Measurements from ENCODE around the gene LIMK1.
"Not testable (repeated sequence)": the region's sequence is repeated elsewhere in the genome, so short reads cannot be mapped to it uniquely, and the experiment has no call there.

LIMK1 gene

DNA sequence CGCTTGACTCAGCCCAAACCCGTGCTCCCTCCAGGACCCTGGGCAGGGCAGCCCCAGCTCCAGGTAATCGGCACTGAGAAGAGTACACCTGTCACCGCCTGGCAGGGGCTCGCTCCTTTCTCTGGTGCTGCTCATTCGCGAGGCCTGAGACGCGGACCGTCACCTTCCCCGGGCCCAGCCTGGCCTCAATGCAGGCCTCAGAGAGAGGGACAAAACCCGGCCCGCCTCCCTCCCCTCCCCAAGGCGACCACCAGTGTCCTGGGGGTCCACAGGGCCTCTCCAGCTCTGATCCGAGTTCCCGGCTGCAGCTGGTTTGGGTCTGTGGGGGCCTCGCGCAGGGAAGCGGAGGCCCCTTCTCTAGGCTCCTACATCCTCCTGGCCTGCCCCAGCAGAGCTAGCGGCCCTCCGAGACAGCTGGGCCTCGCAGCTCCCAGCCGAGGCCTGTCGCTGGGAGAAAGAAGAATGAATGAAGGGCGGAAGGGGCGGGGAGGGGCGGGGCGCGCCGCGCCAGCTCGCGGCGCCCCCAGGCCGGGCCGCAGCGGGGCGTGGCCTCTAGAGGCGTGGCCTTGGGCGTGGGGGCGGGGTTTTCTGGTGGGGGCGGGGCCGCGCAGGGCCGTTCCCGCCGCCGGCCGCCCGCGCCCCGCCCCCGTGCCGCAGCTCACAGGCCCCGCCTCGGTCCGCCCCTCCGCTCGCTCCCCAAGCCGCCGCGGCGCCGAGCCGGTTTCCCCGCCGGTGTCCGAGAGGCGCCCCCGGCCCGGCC lies at the start of gene LIMK1:
Gene LIMK1, plus strand, starts transcription at position 688 of the 760 bp plus-strand sequence. CDS start 187 bp downstream, outside the sequence.
- peak; percentile 94 for DNase-seq

DNA sequence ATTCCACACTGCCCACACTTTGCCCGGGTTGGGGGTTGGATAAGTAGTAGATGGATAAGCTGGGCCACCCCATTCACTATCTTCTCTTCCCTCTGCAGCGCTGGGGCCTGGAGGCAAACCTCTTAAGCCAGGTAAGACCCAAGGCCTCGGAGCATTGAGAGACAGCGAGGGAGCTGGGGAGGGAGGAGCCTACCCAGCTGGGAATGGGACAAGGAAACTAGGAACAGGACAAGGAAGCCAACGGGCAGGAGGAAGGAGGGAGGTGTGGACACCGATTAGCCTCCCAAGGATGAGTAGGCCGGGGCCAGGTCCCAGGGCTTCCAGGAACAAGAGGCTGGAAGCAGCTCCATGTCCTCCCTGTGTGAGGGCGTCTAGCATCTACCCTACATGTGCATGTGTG lies 46.0 kb upstream of the LIMK1 start:
- DNase-seq, result no peak

DNA sequence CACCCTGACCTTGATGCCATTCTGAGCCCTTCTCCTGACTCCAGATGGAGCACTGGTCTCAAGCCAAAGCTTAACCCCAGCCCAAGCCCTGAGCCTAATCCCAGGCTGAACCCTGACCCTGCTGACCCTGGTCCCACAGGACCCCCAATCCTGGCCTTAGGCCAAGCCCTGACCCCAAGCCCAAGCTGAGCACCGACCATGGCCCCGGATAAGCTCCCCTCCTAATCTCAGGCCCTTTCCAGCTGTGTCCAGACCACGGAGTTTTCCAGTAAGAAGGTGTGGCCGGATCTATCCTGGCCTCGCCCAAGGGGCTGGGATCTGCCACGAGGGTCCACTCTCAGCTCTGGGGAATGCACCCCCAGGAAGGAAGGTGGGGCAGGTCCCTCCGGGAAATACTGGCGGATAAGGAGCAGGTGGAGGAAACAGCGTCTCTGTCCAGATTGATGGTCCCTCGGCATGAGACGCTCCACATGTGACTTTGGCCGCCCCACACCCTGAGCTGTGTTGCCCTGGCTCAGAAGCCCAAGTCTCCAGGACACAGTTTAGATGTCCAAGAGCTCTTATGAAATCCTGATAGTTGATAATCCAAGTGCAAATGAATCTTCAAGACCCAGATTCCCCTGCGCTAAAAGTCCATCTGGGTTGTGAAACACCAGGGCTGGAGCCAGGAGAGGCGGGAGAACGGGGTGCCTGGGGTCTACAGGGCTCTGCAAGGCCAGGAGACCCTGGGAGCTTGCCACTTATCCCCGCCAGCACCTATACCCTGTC lies 45.2 kb upstream of the LIMK1 start:
- no peak for DNase-seq

DNA sequence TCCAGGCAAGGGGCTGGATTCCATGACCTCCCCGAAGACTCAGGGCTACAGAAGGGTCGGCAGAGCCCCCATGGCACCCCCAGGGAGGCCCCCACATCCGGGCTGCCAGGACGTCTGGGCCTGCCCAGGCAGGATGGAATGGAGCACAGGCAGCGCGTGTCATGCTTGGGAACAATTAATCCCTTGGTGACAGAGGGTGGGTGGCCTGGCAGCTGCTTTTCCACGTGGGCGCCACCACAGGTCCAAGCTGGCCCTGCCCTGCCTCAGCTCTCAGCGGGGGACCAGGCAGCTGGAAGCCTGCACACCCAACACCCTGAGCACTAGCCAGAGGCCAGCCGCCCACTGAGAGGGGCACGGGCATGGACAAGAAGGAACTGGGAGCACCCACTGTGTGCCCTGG lies 44.3 kb upstream of the LIMK1 start:
- no peak for DNase-seq

DNA sequence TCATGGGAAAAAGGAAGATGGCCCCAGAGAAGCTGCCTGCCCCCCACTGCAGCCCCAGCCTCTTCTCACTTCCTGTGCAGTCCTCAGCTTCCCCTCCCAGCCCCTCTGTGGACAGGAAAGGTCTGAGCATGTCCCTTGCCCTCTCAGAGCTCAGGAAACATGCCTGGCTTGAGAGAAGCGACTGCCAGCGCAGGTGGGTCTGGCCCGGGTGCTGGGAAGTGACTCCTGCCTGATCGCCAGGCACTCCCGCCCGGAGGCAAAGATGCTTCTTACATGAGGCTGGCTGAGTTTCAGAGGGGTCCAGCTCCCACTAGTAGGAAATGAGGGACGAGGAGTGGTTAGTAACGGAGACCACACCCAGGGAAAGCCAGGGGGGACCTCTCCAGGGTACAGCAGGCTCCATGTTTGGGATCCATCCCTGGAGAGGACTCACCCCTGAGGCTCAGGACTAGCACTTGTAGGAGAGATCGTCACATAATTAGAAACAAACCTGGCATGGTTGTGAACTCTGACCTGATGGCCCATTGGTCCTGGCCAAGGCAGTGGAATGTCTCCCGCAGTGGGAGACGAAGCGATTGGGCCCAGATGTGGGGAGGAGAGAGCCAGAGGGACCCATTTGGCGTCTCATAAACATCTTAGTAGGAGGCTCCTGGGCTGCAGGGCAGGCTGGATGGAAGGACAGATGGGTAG lies 43.4 kb upstream of the LIMK1 start:
- no peak for DNase-seq

DNA sequence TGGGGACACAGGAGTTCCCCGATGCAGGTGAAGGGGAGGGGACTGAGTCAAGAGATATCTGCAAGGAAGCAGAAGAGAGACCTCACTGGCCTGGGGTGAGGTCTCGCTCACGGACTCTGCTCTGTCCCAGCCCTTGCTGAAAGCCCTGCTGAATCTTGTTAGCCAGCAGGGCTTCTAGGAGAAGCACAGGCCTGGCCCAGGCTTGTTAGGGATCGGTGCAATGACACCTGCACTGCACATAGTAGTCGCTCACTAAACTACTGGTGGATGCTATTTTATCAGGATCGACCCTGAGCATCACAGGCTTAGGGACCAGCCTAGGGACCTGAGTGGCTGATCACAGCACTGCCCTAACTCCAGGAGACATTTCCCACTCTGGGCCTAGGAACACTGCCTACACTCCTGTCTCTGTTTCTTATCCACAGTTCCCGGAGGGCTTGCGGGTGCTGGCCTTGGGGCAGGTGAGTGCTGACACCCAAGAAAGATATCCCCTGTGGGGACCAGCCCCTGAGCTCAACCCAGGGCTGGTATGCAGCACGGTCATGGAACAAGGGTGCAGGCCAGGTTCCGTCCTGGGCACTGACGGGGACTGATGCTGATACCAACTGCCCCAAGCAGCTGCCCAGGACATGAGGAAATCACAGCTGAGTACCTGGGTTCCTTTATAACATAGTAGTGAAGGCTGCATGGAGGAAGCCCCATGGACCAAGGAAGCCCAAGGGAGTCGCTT lies 42.6 kb upstream of the LIMK1 start:
- DNase-seq, result no peak

DNA sequence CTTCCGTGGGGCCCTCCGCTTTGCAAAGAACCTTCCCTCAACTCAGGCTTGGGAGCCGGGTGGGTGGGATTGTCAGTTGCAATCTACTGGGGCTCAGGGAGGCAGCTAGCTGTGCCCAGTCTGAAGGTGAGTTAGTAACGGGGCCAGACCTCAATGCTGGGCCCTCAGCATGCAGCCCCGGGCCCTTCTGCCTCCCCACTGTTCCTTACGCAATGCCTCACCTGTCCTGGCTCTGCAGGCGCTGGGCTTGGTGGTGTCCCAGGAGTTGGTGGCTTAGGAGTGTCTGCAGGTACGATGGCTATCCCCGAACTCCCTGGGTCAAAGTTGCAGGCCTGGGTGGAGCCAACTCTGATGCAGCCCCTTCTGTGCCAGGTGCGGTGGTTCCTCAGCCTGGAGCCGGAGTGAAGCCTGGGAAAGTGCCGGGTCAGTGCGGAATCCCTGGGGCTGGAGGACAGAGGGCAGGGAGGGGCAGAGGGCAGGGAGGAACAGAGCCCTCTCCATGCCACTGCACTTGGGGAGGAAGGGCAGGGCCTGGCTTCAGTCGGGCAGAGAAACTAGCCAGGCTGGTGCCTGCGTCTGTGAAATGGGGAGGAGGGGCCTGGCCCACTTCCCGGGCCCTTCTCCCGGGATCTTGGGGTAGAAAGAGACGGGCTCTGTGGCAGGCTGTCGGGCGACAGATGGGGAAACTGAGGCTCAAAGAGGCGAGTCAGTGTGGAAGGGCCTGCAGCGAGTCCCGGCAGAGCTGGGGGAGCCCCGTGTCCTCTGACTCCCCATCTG lies 40.7 kb upstream of the LIMK1 start:
- DNase-seq, result no peak

DNA sequence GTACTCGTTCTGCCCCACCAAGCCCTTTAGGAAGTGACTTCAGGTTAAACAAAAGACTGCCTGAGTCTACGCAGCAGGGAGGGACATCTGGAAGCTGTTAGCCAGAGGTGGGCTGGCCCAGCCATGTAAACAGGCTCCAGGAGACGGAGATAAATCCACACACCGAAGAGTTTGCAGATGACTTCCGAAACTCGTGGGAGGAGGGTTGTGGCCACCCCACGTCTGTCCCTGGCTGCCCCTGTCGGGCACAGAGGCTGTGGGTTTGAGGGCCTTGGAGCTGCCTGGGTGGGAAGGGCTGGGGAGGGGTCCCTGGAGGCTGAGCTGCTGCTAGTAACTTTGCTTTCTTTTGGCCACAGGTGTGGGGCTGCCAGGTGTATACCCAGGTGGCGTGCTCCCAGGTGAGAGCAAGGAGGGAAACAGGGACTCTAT lies 40.1 kb upstream of the LIMK1 start:
- no peak for DNase-seq

DNA sequence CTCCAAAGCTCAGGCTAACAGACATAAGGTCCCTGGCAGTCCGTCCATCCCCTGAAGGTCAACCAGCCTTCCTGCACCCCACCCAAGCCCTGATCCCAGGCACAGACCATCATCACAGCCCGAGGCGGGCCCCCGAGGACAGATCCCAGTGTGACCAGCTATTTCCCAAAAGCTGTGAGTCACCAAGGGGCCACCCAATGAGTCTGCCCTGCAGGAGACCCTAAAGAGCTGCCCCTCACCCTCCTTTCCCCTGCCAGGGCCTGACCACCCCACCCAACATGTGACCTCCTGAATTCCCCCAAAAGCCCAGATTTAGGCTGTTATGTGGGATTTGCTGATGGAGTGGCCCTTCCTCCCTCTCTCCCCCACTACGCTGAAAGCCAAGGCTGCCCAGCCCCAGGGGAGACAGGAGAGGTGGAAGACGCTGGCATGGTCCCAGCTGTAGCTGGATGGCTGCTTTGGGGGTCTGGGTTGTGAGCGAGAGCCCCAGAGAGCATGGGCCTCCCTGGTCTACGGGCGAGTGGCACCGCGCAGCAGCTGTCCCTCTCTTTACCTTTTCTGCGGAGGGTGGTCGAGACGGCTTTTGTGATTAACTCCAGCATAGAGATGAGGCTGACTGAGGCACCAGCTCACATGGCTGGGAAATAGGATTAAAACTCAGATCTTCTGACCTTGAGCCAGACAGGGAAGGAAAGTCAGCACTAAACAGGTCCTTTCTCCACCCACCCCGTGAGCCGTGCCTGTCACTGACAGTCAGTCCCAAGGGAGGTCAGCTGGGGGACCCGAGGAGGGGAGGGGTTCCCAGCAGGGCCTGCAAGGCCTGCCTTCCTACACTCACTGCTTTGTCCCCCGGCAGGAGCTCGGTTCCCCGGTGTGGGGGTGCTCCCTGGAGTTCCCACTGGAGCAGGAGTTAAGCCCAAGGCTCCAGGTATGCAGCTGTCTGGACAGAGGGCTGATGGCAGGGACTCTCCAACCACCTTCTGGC lies 38.9 kb upstream of the LIMK1 start:
- no peak for DNase-seq

DNA sequence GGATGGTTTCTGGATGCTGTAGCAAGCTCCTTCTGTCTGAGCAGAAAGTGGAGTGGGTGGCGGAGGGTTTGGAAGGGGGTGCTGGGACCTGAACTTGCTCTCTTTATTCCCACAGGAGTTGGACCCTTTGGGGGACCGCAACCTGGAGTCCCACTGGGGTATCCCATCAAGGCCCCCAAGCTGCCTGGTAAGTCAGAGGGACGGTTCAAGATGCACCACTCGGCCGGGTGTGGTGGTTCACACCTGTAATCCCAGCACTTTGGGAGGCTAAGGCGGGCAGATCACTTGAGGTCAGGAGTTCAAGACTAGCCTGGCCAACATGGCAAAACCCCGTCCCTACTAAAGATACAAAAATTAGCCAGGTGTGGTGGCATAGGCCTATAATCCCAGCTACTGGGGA lies 37.0 kb upstream of the LIMK1 start:
- not testable (repeated sequence) for DNase-seq

DNA sequence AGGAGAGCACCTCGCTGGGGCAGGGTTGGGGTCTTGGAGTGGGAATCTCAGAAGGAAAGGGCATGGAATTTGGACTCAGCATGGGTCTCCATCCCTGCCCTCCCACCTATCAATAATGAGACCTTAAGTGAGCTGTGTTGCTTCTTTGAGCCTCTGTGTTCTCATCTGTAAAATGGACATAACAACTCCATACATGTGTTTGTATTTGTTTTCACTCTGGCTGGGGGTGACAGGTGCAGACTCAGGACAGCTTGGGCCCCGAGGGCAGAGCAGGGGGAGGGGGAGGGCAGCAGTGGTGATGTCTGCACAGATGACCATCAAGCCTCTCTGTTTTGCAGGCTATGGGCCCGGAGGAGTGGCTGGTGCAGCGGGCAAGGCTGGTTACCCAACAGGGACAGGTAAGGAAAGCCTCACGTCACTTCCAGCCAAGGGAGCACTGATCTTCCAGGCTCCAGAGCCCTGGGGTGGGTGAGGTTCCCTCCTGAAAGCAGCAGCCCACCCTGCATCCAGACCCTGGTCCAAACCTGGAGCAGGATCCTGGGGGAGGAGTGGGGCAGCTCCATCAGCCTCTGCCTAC lies 35.7 kb upstream of the LIMK1 start:
- DNase-seq, result no peak

DNA sequence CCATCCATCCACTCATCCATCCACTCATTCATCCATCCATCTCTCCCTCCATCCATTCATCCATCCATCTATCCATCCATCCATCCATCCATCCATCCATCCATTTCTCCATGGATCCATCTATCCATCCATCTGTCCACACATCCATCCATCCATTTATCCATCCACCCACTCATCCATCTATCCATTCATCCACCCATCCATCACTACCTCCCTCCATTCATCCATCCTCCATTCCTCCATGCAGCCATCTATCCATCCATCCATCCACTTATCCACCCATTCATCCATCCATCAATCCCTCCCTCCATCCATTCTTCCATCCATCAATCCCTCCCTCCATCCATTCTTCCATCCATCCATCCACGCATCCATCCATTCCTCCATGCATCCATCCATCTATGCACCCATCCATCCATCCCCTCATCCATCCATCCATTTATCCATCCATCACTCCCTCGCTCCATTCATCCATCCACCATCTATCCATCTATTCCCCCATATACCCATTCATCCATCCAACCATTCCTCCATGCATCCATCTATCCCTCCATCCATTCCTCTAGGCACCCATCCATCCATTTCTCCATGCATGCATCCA lies 34.5 kb upstream of the LIMK1 start:
- no peak for DNase-seq

DNA sequence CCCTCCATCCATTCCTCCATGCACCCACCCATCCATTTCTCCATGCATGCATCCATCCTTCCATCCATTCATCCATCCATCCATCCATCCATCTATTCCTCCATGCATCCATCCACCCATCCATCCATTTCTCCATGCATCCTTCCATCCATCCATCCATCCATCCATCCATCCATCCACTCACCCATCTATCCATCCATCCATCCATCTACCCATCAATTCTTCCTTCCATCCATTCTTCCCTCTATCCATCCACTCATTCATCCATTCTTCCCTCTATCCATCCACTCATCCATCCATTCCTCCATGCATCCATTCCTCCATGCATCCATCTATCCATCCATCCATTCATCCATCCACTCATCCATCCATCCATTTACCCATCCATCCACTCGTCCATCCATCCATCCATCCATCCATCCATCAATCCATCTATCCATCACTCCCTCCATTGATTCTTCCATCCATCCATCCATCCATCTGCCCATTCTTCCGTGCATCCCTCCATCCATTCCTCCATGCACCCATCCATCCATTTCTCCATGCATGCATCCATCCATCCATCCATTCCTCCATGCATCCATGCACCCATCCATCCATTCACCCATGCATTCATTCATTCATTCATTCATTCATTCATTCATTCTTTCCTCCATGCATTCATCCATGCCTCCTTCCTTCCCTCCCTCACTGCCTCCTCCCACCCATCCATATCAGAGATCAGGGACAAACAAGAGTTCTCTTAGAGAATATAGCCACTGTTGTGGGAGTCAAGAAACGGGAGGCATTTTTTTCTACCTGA lies 33.4 kb upstream of the LIMK1 start:
- no peak for DNase-seq

DNA sequence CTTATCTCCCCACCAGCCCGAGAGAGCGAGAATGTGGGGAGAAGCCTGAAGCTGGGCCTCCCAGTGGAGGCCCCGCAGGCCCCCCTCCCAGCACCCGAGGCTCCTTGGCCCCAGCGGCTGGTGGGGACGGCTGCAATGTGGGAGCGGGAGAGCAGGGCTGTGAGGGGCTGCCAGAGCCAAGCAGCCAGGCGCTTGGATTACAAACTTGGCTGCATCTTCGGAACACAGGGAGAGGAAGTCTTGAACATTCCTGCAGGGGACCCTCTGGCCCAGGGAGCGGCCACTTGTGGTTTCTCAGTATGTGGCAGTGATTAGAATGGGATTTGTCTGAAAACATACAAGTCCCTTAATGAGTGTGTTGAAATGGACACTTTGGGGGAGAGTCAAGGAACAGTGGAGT lies 32.4 kb upstream of the LIMK1 start:
- no peak for DNase-seq

DNA sequence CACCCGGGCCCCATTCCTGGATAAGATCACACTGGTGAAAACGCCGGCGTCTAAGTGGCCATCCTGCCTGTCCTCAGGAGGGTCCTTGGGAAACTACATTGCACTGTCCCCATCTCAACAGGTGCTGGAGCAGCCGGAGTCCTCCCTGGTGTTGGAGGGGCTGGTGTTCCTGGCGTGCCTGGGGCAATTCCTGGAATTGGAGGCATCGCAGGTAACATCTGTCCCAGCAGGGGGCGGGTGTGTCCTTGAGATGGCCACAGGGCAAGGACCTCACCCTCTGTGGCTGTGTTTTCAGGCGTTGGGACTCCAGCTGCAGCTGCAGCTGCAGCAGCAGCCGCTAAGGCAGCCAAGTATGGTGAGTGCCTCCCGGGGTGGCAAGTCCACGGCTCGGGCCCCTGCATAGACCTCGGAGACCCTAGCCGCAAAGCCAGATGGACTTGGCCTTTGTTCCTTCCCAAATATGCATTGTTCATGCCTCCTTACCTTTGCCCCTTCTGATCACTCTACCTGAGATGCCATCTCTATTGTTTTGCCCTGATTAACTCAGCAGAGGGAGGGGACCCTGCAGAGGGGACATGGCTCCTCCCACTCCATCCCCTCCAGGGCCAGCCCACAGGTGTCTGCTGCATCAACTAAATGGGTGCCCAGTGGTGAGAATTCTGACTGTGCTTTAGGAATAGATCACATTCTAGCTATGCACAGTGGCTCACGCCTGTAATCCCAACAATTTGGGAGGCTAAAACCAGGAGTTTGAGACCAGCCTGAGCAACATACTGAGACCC lies 31.8 kb upstream of the LIMK1 start:
- DNase-seq, result peak; percentile 27

DNA sequence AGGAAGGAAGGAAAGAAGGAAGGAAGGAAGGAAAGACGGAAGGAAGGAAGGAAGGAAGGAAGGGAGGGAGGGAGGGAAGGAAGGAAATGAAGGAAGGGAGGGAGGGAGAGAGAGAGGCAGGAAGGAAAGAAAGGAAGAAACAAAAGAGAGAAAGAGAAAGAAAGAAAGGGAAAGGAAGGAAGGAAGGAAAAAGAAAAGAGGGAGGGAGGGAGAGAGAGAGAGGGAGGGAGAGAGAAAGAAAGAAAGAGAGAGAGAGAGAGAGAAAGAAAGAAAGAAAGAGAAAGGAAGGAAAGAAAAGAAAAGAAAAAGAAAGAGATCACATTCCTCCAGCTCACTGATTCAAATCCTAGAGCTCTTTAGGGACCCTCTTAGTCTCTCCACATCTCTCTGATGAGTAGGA lies 31.0 kb upstream of the LIMK1 start:
- no peak for DNase-seq

DNA sequence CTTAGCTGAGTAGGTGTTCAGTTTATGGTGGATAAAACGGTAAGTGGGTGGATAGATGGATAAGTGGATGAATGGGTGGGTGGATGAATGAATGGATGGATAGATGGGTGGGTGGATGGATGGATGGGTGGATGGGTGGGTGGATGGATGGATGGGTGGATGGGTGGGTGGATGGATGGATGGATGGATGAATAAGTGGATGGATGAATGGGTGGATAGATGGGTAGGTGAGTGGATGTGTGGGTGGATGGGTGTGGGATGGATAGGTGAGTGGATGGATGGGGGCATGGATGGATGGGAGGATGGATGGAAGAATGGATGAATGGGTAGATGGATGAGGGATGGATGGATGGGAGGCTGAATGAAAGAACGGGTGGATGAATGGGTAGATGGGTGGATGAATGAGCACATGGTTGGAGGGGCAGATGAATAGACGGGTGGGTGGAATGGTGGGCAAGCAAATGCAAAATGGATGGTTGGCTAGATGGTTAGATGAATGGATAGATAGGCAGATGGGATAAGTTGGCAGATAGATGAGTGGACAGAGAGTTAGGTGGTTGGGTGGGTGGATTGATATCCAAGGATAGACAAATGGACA lies 29.9 kb upstream of the LIMK1 start:
- DNase-seq, result no peak

Data from suppressor macrophage treated with lipopolysaccharide for 4 hours (primary cell).